Measurements from ENCODE around the gene MILR1. TPM values are rescaled to one million over a fixed set of nuclear protein-coding genes. Genes with fewer than 3 reads are reported as not detected.
"Not testable (repeated sequence)": the region's sequence is repeated elsewhere in the genome, so short reads cannot be mapped to it uniquely, and the experiment has no call there.

Gene MILR1
- total and polyA plus RNA-seq, 10 donors = 15.6 to 55.0 (median 27.6) TPM

GRCh38 chr17:64428406-64428805 lies 20.5 kb upstream of the MILR1 start:
- no peak overlapping the region for H3K4me3 ChIP-seq
- no peaks in the 10 kb centered on the region for H3K9me3 ChIP-seq
- no peaks in the 10 kb centered on the region for H3K27me3 ChIP-seq (replicated peaks in 1 of 7)
- no peak for TF ChIP-seq POLR2AphosphoS5 (IDR thresholded peaks at IDR 0.05)
- intact Hi-C loops (cut with DNase I; ENCODE audit: low total_unique reads) = loop anchor here (10.0 kb wide), 1 partner anchor 216 kb away; no protein-coding TSS in a partner anchor
- DNase-seq = no peak
- H3K36me3 ChIP-seq = no peaks in the 10 kb centered on the region
- no peak overlapping the region for H3K27ac ChIP-seq
- no peaks in the 10 kb centered on the region for H3K4me1 ChIP-seq
- WGBS, 5 donors = 89 to 100% (median 93%) methylated on average over 1 of the region's 1 CpG

- H3K4me3 ChIP-seq; intact Hi-C loops (cut with DNase I; ENCODE audit: low total_unique reads); DNase-seq; H3K36me3 ChIP-seq; H3K4me1 ChIP-seq; H3K9me3 ChIP-seq; H3K27ac ChIP-seq; H3K27me3 ChIP-seq (replicated peaks in 1 of 7): not testable (repeated sequence)
- WGBS, 5 donors = 75 to 87% (median 80%) methylated on average over 2 of the region's 2 CpGs
Measured at GRCh38 chr17:64430036-64430435, 18.9 kb upstream of the MILR1 start.

- Histone ChIP-seq H3K36me3 (no peaks in the 10 kb centered on the region), H3K9me3 (peaks cover 0 to 14% (median 4%) of the 10 kb centered on the region in 8 donors), H3K4me1 (no peaks in the 10 kb centered on the region), H3K27ac (no peak overlapping the region), H3K27me3 (replicated peaks in 1 of 7) (no peaks in the 10 kb centered on the region), H3K4me3 (no peak overlapping the region)
- TF ChIP-seq CTCF (IDR thresholded peaks at IDR 0.05 in 8 of 11, conservative IDR thresholded peaks at IDR 0.05 in 3 of 11) (no peak), POLR2A (IDR thresholded peaks at IDR 0.05) (no peak), POLR2AphosphoS5 (IDR thresholded peaks at IDR 0.05) (no peak)
- WGBS, 5 donors = 80 to 94% (median 85%) methylated on average over 6 of the region's 6 CpGs
- no peak for DNase-seq
- intact Hi-C loops (cut with DNase I; ENCODE audit: low total_unique reads) = no loop called here
Measured at GRCh38 chr17:64431534-64431933, 17.4 kb upstream of the MILR1 start.

- TF ChIP-seq POLR2AphosphoS5 (IDR thresholded peaks at IDR 0.05) = no peak
- TF ChIP-seq CTCF (IDR thresholded peaks at IDR 0.05 in 8 of 11, conservative IDR thresholded peaks at IDR 0.05 in 3 of 11) = no peak
- TF ChIP-seq POLR2A (IDR thresholded peaks at IDR 0.05) = no peak
- intact Hi-C loops (cut with DNase I; ENCODE audit: low total_unique reads) = no loop called here
- Histone ChIP-seq H3K4me3 (no peak overlapping the region), H3K27ac (no peak overlapping the region), H3K4me1 (peaks cover 7 to 24% (median 18%) of the 10 kb centered on the region in 6 donors), H3K9me3 (peaks cover 2 to 49% (median 37%) of the 10 kb centered on the region in 8 donors), H3K27me3 (replicated peaks in 1 of 7) (no peaks in the 10 kb centered on the region), H3K36me3 (no peaks in the 10 kb centered on the region)
- 91 to 97% (median 96%) methylated on average over 5 of the region's 5 CpGs for WGBS, 5 donors
- no peak for DNase-seq
Measured at GRCh38 chr17:64437944-64438525, 10.9 kb upstream of the MILR1 start.

GRCh38 chr17:64439521-64439920 lies 9.4 kb upstream of the MILR1 start:
- intact Hi-C loops (cut with DNase I; ENCODE audit: low total_unique reads); DNase-seq; H3K36me3 ChIP-seq; H3K27me3 ChIP-seq (replicated peaks in 1 of 7); H3K4me3 ChIP-seq: not testable (repeated sequence)
- H3K27ac ChIP-seq = peak overlapping the region in 2 of 8 donors; percentile 28 to 85
- peaks cover 2 to 43% (median 34%) of the 10 kb centered on the region in 8 donors for H3K9me3 ChIP-seq
- WGBS, 5 donors = 92 to 100% (median 95%) methylated on average over 1 of the region's 1 CpG
- H3K4me1 ChIP-seq = peaks cover 7 to 38% (median 25%) of the 10 kb centered on the region in 6 donors
